ENCODE data around the gene MSI2.
"Not testable (repeated sequence)": the region's sequence is repeated elsewhere in the genome, so short reads cannot be mapped to it uniquely, and the experiment has no call there.

The MSI2 gene

GRCh38 chr17:57294101-57294500 lies 37.8 kb downstream of the MSI2 start:
- peak; percentile 83 for DNase-seq

GRCh38 chr17:57294629-57295501 lies 38.5 kb downstream of the MSI2 start:
- DNase-seq = peak; percentile 94

- peak; percentile 57 for DNase-seq
Measured at GRCh38 chr17:57295526-57296023, 39.3 kb downstream of the MSI2 start.

GRCh38 chr17:57296231-57296630 lies 39.9 kb downstream of the MSI2 start:
- DNase-seq = peak; percentile 45

GRCh38 chr17:57299176-57299575 lies 42.9 kb downstream of the MSI2 start:
- DNase-seq = no peak

- DNase-seq = not testable (repeated sequence)
Measured at GRCh38 chr17:57300592-57300991, 44.3 kb downstream of the MSI2 start.

- DNase-seq = no peak
Measured at GRCh38 chr17:57302690-57303465, 46.6 kb downstream of the MSI2 start.

- no peak for DNase-seq
Measured at GRCh38 chr17:57305144-57305728, 48.9 kb downstream of the MSI2 start.

- no peak for DNase-seq
Measured at GRCh38 chr17:57305908-57306504, 49.7 kb downstream of the MSI2 start.

GRCh38 chr17:57308543-57309186 lies 52.3 kb downstream of the MSI2 start:
- no peak for DNase-seq

GRCh38 chr17:57309479-57309878 lies 53.2 kb downstream of the MSI2 start:
- DNase-seq = no peak

GRCh38 chr17:57311281-57312216 lies 55.2 kb downstream of the MSI2 start:
- peak; percentile 28 for DNase-seq

GRCh38 chr17:57312242-57312641 lies 55.9 kb downstream of the MSI2 start:
- no peak for DNase-seq

- DNase-seq = peak; percentile 44
Measured at GRCh38 chr17:57313097-57313835, 56.9 kb downstream of the MSI2 start.

- no peak for DNase-seq
Measured at GRCh38 chr17:57315061-57316015, 59.0 kb downstream of the MSI2 start.

- no peak for DNase-seq
Measured at GRCh38 chr17:57316361-57316760, 60.0 kb downstream of the MSI2 start.

GRCh38 chr17:57317079-57317478 lies 60.8 kb downstream of the MSI2 start:
- DNase-seq = no peak

- DNase-seq = no peak
Measured at GRCh38 chr17:57318913-57319312, 62.6 kb downstream of the MSI2 start.

- no peak for DNase-seq
Measured at GRCh38 chr17:57319806-57320205, 63.5 kb downstream of the MSI2 start.

Data from NCI-H345 (cell line).